GM12878 (cell line): ENCODE results near the gene P3H2.

Experiments
- CTCF ChIP-seq, 3 experiments: IDR thresholded peaks in 2 of 3; conservative IDR thresholded peaks in 1 of 3; 2 replicates each; pipeline ENCODE4 v1.5.1; 2011; ENCODE audit warnings: low read depth in 3 of 3, low read length in 3 of 3, mild to moderate bottlenecking in 3 of 3, control low read depth in 2 of 3, moderate library complexity in 2 of 3, inconsistent platforms in 1 of 3, mixed read lengths in 1 of 3; ENCODE audit not compliant: control insufficient read depth in 2 of 3, insufficient read depth in 1 of 3; ENCODE audit errors: extremely low read depth in 1 of 3
- EZH2 ChIP-seq: IDR thresholded peaks from 2 replicates; pipeline ENCODE4 v1.6.1; 2012; ENCODE audit warnings: low read depth, mild to moderate bottlenecking, control low read depth, inconsistent platforms, low read length, borderline replicate concordance; ENCODE audit not compliant: control insufficient read depth
- RFX5 ChIP-seq: IDR thresholded peaks from 2 replicates; pipeline ENCODE4 v1.6.1; 2011; ENCODE audit warnings: low read depth, low read length, improper control_type of control experiment

- TF ChIP-seq RFX5 (no peak), CTCF (IDR thresholded peaks at IDR 0.05 in 2 of 3, conservative IDR thresholded peaks at IDR 0.05 in 1 of 3; ENCODE audit: control insufficient read depth in 2 of 3, extremely low read depth in 1 of 3, insufficient read depth in 1 of 3, low read depth in 3 of 3, low read length in 3 of 3) (no peak), EZH2 (no peak)
Observed at GRCh38 chr3:189937302-189938127, 183.2 kb downstream of the P3H2 start.
